ENCODE measurements around the gene FREM1. TPM values are rescaled to one million over a fixed set of nuclear protein-coding genes. Genes with fewer than 3 reads are reported as not detected.

The FREM1 gene
- total and polyA plus RNA-seq, 12 donors, result 2.8 to 24.1 (median 7.1) TPM

DNA sequence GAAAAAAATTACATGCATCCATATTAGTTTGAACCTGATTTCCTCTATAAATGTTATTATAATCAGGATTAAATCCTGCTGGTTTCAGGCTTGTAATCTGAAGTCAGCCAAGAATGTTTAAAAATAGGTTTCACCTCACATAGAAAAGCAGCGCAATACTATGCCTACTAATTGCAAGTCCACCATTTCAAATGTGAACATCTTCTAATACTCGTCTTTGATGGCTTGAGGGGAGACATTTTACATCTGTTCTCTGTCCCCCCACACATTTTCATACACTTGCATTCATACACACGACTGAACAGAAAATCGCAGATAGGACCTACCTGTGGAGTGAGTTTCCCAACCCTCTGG lies 41.8 kb downstream of the FREM1 start:
- intact Hi-C loops (cut with DNase I), result no loop called here
- Histone ChIP-seq H3K36me3 (replicated peaks in 1 of 2) (no peaks in the 10 kb centered on the region), H3K27ac (no peak overlapping the region), H3K4me3 (no peak overlapping the region), H3K27me3 (no peaks in the 10 kb centered on the region), H3K4me1 (replicated peaks in 1 of 2) (peaks cover 0 to 4% of the 10 kb centered on the region in 2 donors), H3K9me3 (replicated peaks in 1 of 3) (no peaks in the 10 kb centered on the region)
- TF ChIP-seq CTCF (IDR thresholded peaks at IDR 0.05) (no peak), POLR2A (IDR thresholded peaks at IDR 0.05) (no peak)
- 68 to 78% (median 74%) methylated on average over 4 of the region's 4 CpGs for WGBS, 4 donors
- DNase-seq, result no peak

DNA sequence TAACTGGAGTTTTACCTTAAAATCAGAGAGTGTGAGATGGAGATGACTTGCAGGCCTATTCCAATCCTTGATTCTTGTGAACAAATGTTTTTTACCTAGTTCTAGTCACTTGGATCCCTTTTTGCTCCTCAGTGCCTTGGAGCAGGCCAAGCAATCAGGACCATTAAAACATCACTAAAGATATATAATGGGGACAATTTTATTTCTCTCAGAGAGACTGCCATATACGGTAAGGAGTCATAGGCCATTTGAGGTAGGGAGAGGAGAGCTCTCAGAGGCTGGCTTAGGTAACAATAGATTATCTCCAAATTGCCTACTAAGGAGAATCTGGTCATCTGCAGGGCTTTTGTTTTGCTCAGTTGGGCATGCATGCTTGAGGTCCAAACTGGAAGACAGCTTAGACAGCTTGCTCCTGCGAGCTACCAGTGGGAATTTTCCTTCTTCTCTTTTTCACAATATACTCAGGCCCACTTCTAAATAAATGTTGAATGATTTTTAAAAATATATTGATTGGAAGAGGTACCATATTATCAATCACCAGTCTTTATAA lies 44.0 kb downstream of the FREM1 start:
- no peaks in the 10 kb centered on the region for H3K27me3 ChIP-seq
- no peak overlapping the region for H3K27ac ChIP-seq
- no peaks in the 10 kb centered on the region for H3K36me3 ChIP-seq (replicated peaks in 1 of 2)
- WGBS, 4 donors, result 76 to 89% (median 81%) methylated on average over 2 of the region's 2 CpGs
- peaks cover 0 to 4% of the 10 kb centered on the region in 2 donors for H3K4me1 ChIP-seq (replicated peaks in 1 of 2)
- H3K4me3 ChIP-seq, result no peak overlapping the region
- intact Hi-C loops (cut with DNase I), result no loop called here
- H3K9me3 ChIP-seq (replicated peaks in 1 of 3), result no peaks in the 10 kb centered on the region
- no peak for DNase-seq
- TF ChIP-seq POLR2A (IDR thresholded peaks at IDR 0.05) (no peak), CTCF (IDR thresholded peaks at IDR 0.05) (no peak)

DNA sequence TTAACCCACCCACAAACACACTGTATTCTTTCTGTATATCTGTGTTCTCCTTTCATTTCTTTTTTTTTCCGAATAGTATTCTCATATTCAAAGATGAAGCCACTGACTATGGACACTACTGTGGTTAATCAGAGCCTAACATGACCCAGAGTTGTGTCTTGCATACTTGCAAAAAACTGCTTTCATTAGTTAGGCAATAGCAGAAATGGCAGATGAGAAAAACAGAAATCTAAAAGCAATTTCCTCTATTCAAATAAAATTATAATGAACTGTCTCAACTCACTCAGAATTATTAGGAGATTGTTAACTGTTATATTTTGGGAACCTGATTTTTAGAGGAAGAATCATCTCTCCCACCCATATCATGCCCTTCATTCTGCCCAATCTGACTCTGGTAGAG lies 45.9 kb downstream of the FREM1 start:
- Histone ChIP-seq H3K36me3 (replicated peaks in 1 of 2) (no peaks in the 10 kb centered on the region), H3K27me3 (no peaks in the 10 kb centered on the region), H3K9me3 (replicated peaks in 1 of 3) (no peaks in the 10 kb centered on the region), H3K4me1 (replicated peaks in 1 of 2) (peaks cover 0 to under 1% of the 10 kb centered on the region in 2 donors), H3K4me3 (no peak overlapping the region), H3K27ac (no peak overlapping the region)
- intact Hi-C loops (cut with DNase I), result no loop called here
- no peak for DNase-seq
- WGBS, 4 donors, result 81 to 95% (median 83%) methylated on average over 1 of the region's 1 CpG
- no peak for TF ChIP-seq POLR2A (IDR thresholded peaks at IDR 0.05)
- TF ChIP-seq CTCF (IDR thresholded peaks at IDR 0.05), result no peak

- Histone ChIP-seq H3K9me3 (replicated peaks in 1 of 3) (no peaks in the 10 kb centered on the region), H3K4me3 (no peak overlapping the region), H3K27me3 (no peaks in the 10 kb centered on the region), H3K4me1 (replicated peaks in 1 of 2) (no peaks in the 10 kb centered on the region), H3K27ac (no peak overlapping the region), H3K36me3 (replicated peaks in 1 of 2) (no peaks in the 10 kb centered on the region)
- WGBS, 4 donors, result 92 to 99% (median 94%) methylated on average over 3 of the region's 3 CpGs
- intact Hi-C loops (cut with DNase I), result no loop called here
- TF ChIP-seq POLR2A (IDR thresholded peaks at IDR 0.05) (no peak), CTCF (IDR thresholded peaks at IDR 0.05) (no peak)
- DNase-seq, result no peak
Observed at GRCh38 chr9:14863402-14863801, 46.8 kb downstream of the FREM1 start.

Data from adrenal gland (tissue), 12 donors.